Neural cell (in vitro differentiated cells): ENCODE results near the gene NCS1. TPM values are rescaled to one million over a fixed set of nuclear protein-coding genes. Genes with fewer than 3 reads are reported as not detected.

Source experiments
- H2AFZ ChIP-seq: fragments of 200-600, 300-800 bp; sonication (generic), shearing (Covaris generic); 2 replicates; pipeline ENCODE4 v1.6.0; 2014; ENCODE audit warnings: low read depth, mild to moderate bottlenecking, antibody characterized with exemption, low read length, moderate library complexity
- H3F3A ChIP-seq: fragments of 200-600 bp; shearing (Covaris generic); 2 replicates; pipeline ENCODE4 v1.6.1; 2016; ENCODE audit warnings: mild to moderate bottlenecking, moderate library complexity, mixed read lengths, antibody characterized with exemption, low read length; ENCODE audit not compliant: insufficient read depth, poor library complexity, severe bottlenecking
- H3K27ac ChIP-seq: fragments of 200-600, 300-800 bp; sonication (generic), shearing (Covaris generic); 2 replicates; pipeline ENCODE4 v1.5.1; 2014; ENCODE audit warnings: mild to moderate bottlenecking, low read length, moderate library complexity
- H3K27me3 ChIP-seq: fragments of 300-800, 200-600 bp; sonication (generic), shearing (Covaris generic); 2 replicates; pipeline ENCODE4 v1.6.0; 2014; ENCODE audit warnings: mild to moderate bottlenecking, low read depth, low read length, moderate library complexity; ENCODE audit not compliant: insufficient read depth
- H3K36me3 ChIP-seq: fragments of 300-800, 200-600 bp; sonication (generic), shearing (Covaris generic); 2 replicates; pipeline ENCODE4 v1.5.1; 2014; ENCODE audit warnings: mild to moderate bottlenecking, antibody characterized with exemption, low read length, moderate library complexity; ENCODE audit not compliant: insufficient read depth
- H3K4me2 ChIP-seq: fragments of 300-800, 200-600 bp; sonication (generic), shearing (Covaris generic); 2 replicates; pipeline ENCODE4 v1.6.0; 2014; ENCODE audit warnings: mild to moderate bottlenecking, low read length
- H3K4me3 ChIP-seq: fragments of 300-800, 200-600 bp; sonication (generic), shearing (Covaris generic); 2 replicates; pipeline ENCODE4 v1.5.1; 2014; ENCODE audit warnings: mild to moderate bottlenecking, low read length, moderate library complexity
- H3K79me2 ChIP-seq: fragments of 200-600 bp; shearing (Covaris generic); replicated peaks from 2 replicates; pipeline ENCODE4 v1.6.0; 2014; ENCODE audit warnings: mild to moderate bottlenecking, low read length, moderate library complexity; ENCODE audit not compliant: insufficient read depth
- H3K9ac ChIP-seq: fragments of 300-800, 200-600 bp; sonication (generic), shearing (Covaris generic); 2 replicates; pipeline ENCODE4 v1.6.1; 2016; ENCODE audit warnings: mild to moderate bottlenecking, low read length, mixed read lengths
- H3K9me2 ChIP-seq: fragments of 200-600 bp; shearing (Covaris generic); 2 replicates; pipeline ENCODE4 v1.6.1; 2016; ENCODE audit warnings: mild to moderate bottlenecking, low read length, mixed read lengths; ENCODE audit not compliant: insufficient read depth
- H3K9me3 ChIP-seq: fragments of 200-600, 300-800 bp; sonication (generic), shearing (Covaris generic); 2 replicates; pipeline ENCODE4 v1.6.1; 2016; ENCODE audit warnings: mild to moderate bottlenecking, mixed run types, low read length, moderate library complexity, mixed read lengths
- H4K20me1 ChIP-seq: fragments of 200-600 bp; shearing (Covaris generic); 2 replicates; pipeline ENCODE4 v1.6.1; 2016; ENCODE audit warnings: mild to moderate bottlenecking, mixed run types; ENCODE audit not compliant: insufficient read depth
- EP300 ChIP-seq: fragments of 450-650 bp; conservative IDR thresholded peaks from 2 replicates; pipeline ENCODE4 v1.6.1; 2014; ENCODE audit warnings: antibody characterized with exemption, mild to moderate bottlenecking, moderate library complexity; ENCODE audit not compliant: poor library complexity, severe bottlenecking
- EZH2 ChIP-seq: fragments of 200-600, 300-800 bp; shearing (Covaris generic), sonication (generic); IDR thresholded peaks from 2 replicates; pipeline ENCODE4 v1.6.1; 2014; ENCODE audit warnings: antibody characterized with exemption, low read length, borderline replicate concordance, mild to moderate bottlenecking; ENCODE audit not compliant: insufficient read depth, poor library complexity, severe bottlenecking
- MXI1 ChIP-seq: fragments of 450-650 bp; conservative IDR thresholded peaks from 2 replicates; pipeline ENCODE4 v1.6.1; 2014; ENCODE audit warnings: antibody characterized with exemption, mild to moderate bottlenecking; ENCODE audit not compliant: poor library complexity, severe bottlenecking
- POLR2AphosphoS5 ChIP-seq: IDR thresholded peaks from 2 replicates; pipeline ENCODE4 v1.6.1; 2012
- RAD21 ChIP-seq: fragments of 450-650 bp; conservative IDR thresholded peaks from 2 replicates; pipeline ENCODE4 v1.6.1; 2014; ENCODE audit warnings: antibody characterized with exemption, mild to moderate bottlenecking, moderate library complexity
- TAF1 ChIP-seq: IDR thresholded peaks from 2 replicates; pipeline ENCODE4 v1.6.1; 2012; ENCODE audit warnings: low read depth
- polyA plus RNA-seq: library from polyadenylated mRNA; depleted of rRNA; stranded (reverse); fragments of >200 nt; gene quantifications from 2 replicates; pipeline ENCODE4 v1.2.3, GENCODE V29; 2014
- TF ChIP-seq, protein P1 (sequence below): IDR thresholded peaks from 2 replicates; pipeline ENCODE4 v1.6.1; 2012; ENCODE audit warnings: borderline replicate concordance
- TF ChIP-seq, protein P2 (sequence below): fragments of 450-650 bp; IDR thresholded peaks from 2 replicates; pipeline ENCODE4 v1.5.1; 2014; ENCODE audit warnings: antibody characterized with exemption, mild to moderate bottlenecking, moderate library complexity; ENCODE audit not compliant: poor library complexity, severe bottlenecking

NCS1 gene
- polyA plus RNA-seq, 1 donor from 2014 or later: 73.3 TPM

DNA sequence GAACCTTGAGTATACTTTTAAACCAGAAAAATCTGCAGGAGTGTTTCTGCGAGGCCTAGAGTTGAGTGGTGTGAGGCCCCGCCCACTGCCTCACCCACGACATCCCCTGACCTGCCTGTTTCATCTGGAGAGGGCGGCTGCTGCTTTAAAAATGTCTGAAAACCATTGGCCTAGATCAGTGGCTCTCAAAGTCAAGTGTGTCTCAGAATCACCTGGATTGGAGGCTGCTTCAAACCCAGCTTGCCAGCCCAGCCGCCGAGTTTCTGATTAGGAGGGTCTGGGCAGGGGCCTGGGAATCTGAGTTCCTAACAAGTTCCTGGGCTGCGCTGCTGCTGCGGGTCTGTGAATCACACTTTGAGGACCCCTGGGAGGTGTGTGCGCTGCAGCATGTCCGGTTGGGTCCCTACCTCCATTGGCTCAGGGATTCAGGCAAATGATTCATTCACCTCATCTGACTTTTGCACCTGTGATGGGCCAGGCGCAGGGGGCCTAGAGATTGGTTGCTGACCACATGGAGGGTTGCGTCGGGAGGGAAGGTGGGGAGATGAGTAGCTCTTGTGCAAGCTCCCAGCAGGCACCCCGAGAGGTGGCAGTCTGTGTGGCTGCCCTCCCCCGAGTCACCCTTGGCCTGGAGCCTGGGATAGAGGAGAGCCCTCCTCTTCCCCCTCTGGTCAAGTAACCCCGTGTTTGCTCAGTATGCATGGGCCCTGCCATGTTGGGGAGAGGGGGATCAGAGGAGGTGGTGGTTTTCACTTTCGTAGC is 65.7 kb downstream of the NCS1 start:
- Histone ChIP-seq H3K9me3 (no peaks in the 10 kb centered on the region), H3K4me2 (no peak overlapping the region), H3K27me3 (no peaks in the 10 kb centered on the region), H3K4me3 (no peak overlapping the region), H3K79me2 (no peaks in the 10 kb centered on the region), H3K9ac (no peak overlapping the region), H3K9me2 (no peaks in the 10 kb centered on the region), H3F3A (no peaks in the 10 kb centered on the region), H2AFZ (no peak overlapping the region), H3K36me3 (peaks cover 3% of the 10 kb centered on the region), H4K20me1 (no peaks in the 10 kb centered on the region), H3K27ac (no peak overlapping the region)
- no peak for TF ChIP-seq POLR2AphosphoS5
- TF ChIP-seq, protein P1, sequence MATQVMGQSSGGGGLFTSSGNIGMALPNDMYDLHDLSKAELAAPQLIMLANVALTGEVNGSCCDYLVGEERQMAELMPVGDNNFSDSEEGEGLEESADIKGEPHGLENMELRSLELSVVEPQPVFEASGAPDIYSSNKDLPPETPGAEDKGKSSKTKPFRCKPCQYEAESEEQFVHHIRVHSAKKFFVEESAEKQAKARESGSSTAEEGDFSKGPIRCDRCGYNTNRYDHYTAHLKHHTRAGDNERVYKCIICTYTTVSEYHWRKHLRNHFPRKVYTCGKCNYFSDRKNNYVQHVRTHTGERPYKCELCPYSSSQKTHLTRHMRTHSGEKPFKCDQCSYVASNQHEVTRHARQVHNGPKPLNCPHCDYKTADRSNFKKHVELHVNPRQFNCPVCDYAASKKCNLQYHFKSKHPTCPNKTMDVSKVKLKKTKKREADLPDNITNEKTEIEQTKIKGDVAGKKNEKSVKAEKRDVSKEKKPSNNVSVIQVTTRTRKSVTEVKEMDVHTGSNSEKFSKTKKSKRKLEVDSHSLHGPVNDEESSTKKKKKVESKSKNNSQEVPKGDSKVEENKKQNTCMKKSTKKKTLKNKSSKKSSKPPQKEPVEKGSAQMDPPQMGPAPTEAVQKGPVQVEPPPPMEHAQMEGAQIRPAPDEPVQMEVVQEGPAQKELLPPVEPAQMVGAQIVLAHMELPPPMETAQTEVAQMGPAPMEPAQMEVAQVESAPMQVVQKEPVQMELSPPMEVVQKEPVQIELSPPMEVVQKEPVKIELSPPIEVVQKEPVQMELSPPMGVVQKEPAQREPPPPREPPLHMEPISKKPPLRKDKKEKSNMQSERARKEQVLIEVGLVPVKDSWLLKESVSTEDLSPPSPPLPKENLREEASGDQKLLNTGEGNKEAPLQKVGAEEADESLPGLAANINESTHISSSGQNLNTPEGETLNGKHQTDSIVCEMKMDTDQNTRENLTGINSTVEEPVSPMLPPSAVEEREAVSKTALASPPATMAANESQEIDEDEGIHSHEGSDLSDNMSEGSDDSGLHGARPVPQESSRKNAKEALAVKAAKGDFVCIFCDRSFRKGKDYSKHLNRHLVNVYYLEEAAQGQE: no peak
- no peak for TF ChIP-seq RAD21
- TF ChIP-seq MXI1: no peak
- no peak for TF ChIP-seq TAF1

DNA sequence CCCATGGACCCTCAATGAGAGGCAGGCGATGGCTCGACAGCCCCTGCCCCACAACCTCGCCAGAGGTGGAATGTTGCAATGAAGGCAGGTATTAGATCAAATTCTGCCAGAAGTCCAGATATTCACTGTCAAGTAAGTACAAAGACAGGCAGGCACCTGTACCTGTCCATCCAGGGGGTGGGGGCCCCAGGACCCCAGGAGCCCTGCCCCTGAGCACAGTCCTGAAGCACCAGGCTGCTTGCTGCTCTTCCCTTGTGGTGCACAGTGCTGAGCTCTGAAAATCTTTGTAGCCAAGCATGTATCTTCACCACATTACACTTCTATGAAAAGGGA is 67.1 kb downstream of the NCS1 start:
- Histone ChIP-seq H3K4me3 (no peak overlapping the region), H4K20me1 (no peaks in the 10 kb centered on the region), H3K79me2 (no peaks in the 10 kb centered on the region), H2AFZ (no peak overlapping the region), H3K9me3 (no peaks in the 10 kb centered on the region), H3K27me3 (no peaks in the 10 kb centered on the region), H3K9ac (no peak overlapping the region), H3K4me2 (no peak overlapping the region), H3F3A (no peaks in the 10 kb centered on the region), H3K27ac (no peak overlapping the region), H3K9me2 (no peaks in the 10 kb centered on the region), H3K36me3 (no peaks in the 10 kb centered on the region)
- TF ChIP-seq TAF1 (no peak), MXI1 (no peak), RAD21 (no peak), EZH2 (no peak), POLR2AphosphoS5 (no peak), EP300 (no peak)
- TF ChIP-seq, protein P2, sequence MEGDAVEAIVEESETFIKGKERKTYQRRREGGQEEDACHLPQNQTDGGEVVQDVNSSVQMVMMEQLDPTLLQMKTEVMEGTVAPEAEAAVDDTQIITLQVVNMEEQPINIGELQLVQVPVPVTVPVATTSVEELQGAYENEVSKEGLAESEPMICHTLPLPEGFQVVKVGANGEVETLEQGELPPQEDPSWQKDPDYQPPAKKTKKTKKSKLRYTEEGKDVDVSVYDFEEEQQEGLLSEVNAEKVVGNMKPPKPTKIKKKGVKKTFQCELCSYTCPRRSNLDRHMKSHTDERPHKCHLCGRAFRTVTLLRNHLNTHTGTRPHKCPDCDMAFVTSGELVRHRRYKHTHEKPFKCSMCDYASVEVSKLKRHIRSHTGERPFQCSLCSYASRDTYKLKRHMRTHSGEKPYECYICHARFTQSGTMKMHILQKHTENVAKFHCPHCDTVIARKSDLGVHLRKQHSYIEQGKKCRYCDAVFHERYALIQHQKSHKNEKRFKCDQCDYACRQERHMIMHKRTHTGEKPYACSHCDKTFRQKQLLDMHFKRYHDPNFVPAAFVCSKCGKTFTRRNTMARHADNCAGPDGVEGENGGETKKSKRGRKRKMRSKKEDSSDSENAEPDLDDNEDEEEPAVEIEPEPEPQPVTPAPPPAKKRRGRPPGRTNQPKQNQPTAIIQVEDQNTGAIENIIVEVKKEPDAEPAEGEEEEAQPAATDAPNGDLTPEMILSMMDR: no peak
- TF ChIP-seq, protein P1: no peak
